ENCODE measurements around the gene TMEM9.

TMEM9 gene

DNA sequence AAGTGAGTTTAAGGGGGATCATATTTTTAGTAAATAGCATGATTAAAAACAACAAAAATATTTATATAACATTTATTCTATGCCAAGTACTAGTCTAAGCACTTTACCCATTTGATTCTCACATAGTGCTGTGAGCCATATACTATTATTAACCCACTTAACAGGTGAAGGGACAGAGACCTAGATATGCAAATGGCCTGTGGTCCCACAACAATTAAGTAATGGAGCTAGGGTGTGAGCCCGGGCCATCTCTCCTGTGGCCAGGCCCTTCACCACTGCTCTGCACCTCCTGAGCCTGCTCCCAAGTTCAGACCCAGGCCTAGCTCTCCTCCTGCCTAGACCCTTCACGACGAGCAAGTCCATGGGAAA lies 27.8 kb downstream of the TMEM9 start:
- DNase-seq: no peak

DNA sequence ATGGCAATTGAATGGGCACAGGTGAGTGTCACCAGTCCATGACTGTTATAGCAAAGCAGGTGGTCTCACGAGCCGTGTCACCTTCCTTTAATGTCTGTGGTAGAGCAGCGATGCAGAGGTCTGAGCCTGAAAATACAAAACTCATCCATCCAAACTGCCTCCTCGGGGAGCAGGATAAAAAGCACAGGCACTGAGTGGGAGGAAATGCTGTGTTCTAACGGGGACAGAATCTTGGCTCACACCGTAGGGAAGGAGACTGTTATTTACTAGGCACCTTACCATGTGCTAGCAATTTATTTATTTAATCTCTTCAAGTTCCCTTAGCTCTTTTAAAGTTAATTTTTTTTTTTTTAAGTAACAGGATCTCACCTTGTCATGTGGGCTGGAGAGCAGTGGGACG lies 28.5 kb downstream of the TMEM9 start:
- DNase-seq: no peak

GRCh38 chr1:201125019-201125418 lies 29.3 kb downstream of the TMEM9 start:
- no peak for DNase-seq

DNA sequence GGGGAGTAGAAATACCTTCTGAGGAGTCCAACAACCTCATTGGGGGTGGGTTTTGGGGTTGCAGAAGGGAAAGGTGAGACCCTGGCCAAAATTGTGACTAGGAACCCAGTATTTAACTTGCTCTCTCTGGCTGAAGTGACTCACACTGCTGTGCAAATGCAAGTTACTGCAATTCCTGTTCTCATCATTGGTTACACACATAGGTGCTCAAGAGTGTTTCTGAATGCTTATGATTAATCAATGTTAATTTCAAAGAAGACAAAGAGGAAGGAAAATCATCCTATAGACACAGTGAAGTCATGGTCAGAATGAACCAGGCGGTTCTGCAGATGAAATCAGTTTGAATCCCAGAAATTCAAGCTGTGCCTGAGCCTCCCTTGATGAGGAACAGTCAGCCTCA lies 30.4 kb downstream of the TMEM9 start:
- no peak for DNase-seq

DNA sequence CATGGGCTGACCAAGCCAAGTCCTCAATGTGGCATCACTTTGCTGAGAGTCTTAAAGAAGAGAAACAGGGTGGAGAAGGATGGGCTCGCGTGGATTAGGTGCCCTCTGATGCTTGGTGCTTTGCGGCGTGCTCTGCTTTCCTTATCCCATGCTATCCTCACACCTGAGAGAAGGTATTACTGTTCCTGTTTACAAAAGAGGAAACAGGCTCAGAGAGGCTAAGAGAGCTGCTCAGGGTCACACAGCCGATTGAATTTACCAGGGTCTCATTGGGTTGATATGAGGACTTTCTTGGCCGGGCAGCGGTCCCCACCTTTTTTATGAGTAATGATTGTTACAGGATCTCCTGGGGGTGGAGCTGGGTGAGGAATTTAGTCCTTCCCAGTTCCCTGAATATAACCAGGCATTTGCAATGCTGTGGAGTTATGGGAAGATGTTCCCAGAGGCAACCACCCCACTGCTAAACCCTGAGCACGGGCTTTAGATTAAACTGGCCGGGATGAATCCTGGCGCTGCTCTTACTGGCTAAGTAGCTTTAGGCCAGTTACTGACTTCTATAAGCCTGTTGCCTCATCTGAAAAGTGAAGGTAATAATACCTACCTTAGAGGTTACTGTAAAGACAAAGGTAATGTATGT lies 31.8 kb downstream of the TMEM9 start:
- DNase-seq: no peak

- peak; percentile 39 for DNase-seq
These were observed 34.8 kb downstream of the TMEM9 start for GRCh38 chr1:201119206-201120197.

GRCh38 chr1:201116091-201116490 lies 38.2 kb downstream of the TMEM9 start:
- DNase-seq: no peak

- DNase-seq: no peak
These were observed 38.8 kb downstream of the TMEM9 start for GRCh38 chr1:201115390-201115937.

DNA sequence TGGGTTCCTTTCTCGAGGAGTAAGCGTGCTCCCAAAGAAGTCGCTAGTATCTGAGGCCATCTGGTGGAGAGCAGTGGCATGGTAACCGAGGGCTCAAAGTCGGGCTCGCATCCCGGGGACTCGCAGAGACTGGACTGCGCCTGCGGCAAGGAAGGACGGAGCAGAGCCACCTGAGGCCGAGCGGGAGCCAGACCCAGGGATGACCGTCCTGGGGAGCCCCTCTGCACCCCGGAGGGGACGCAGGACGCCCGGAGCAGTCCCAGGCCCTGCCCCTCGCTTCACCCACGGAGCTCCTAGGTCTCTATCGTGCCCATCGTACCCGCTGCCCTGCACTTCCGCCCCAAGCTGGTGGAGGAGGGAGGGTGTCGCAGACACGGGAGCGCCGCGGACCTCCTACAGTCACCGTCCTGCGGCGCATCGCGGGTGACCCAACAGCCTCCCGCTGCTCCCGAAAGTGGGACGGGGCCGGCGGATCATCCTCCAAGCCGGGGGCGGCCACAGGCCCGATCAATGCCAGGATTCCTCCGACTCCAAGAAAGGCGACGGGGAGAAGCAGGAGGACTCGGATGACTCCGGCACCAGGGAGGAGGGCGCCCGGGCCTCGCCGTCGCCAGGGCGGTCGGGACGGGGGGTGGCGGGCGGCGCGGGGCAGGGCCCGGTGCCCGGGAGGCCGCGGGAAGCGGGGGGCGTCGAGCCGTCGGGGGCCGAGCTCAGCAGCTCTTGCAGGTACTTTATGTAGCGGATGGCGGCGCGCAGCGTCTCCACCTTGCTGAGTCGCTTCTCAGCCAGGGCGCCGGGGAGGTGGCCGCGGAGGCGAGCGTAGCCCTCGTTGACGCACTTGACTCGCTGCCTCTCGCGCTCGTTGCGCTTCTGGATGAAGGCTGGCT lies 39.8 kb downstream of the TMEM9 start:
- peak; percentile 62 for DNase-seq

- DNase-seq: no peak
These were observed 40.6 kb downstream of the TMEM9 start for GRCh38 chr1:201113451-201114244.

GRCh38 chr1:201112926-201113325 lies 41.3 kb downstream of the TMEM9 start:
- no peak for DNase-seq

- no peak for DNase-seq
These were observed 42.0 kb downstream of the TMEM9 start, which contains the start of gene CACNA1S for GRCh38 chr1:201112173-201112731. CACNA1S (minus strand) TSS chr1:201112426; CDS start chr1:201112339, 87 bp downstream.

DNA sequence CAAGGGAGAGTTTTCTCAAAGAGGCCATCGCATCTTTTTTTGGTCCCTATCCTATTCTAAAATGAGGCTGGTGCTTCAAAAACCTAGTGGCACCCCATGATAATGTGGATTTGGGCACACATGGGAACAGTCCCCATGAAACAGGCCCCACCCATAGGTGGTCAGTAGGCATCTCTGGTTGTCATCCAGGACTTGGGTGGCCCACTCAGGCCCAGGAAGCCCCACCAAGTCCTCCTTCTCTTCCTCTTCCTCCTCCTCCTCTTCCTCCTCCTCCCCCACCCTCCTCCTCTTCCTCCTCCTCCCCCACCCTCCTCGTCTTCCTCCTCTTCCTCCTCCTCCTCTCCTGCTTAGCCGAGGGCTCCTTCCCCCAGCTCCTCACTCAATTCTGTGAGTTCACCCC lies 42.6 kb downstream of the TMEM9 start:
- DNase-seq: no peak

DNA sequence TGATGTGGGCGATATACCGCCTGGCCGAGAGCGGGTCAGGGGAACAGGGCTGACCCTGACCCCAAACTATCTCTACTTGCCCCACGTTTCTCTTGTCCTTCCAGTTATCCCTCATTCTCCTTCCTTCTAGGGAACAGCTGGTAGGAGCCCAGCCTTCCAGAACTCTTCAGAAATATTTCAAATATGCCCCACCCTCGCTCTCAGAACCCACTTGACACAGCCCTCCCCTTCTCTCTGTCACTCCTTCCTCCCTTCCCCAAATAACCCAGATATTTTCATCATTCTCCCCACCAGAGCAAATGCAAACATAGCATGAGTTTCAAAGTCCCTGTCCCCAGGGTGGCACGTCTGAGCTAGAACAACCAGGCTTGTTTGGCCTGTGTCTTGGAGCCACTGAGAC lies 43.1 kb downstream of the TMEM9 start:
- no peak for DNase-seq

GRCh38 chr1:201110616-201111015 lies 43.7 kb downstream of the TMEM9 start:
- DNase-seq: no peak

DNA sequence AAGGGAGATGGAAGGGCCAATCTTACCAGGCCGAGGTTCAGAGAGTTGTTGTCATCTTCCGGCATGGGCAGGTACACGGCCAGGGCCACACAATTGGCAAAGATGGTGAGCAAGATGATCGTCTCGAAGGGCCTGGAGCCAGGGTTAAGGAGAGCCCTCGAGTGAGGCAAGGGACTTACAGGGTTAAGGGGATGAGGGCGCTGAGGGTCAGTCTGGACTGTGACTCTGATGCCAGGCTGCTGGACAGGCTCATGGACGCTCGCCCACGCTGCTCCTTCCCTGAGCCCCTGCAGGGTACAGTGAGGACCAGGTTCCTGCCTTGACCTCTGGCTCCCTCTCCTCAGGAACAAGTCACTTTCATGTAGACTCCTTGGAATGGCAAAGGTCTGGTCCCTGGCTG lies 44.1 kb downstream of the TMEM9 start:
- DNase-seq: no peak

GRCh38 chr1:201109651-201110050 lies 44.6 kb downstream of the TMEM9 start:
- no peak for DNase-seq

DNA sequence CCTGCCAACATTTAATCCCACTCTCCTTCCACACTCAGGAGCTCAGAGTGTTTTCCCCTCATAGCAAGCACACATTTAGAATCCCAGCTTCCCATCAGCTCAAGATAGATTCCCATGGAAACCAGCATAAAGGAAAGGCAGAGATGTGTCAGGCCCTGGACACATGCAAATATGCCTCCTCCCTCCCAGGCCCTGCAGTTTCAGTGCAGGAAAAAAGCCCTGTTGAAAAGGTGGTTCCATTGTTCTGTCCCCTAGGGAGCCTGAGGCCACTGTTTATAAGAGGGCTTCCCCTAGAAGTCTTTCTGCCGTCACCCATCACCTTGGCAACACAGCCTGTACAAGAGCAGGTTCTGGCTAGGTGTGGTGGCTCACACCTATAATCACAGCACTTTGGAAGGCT lies 45.7 kb downstream of the TMEM9 start:
- DNase-seq: no peak

GRCh38 chr1:201105688-201106087 lies 48.6 kb downstream of the TMEM9 start:
- DNase-seq: no peak

GRCh38 chr1:201104141-201104540 lies 50.1 kb downstream of the TMEM9 start:
- DNase-seq: no peak

- DNase-seq: no peak
These were observed 50.6 kb downstream of the TMEM9 start for GRCh38 chr1:201103666-201104065.

Measured in activated gamma-delta T cell treated with Interleukin-2 at 50 U/mL for 16 hours (primary cell).